Stimulated activated CD8-positive, alpha-beta memory T cell treated with anti-CD3 and anti-CD28 coated beads, Interleukin-12 subunit alpha, Interleukin-12 subunit beta, amount 100 ng/mL, for 4 hours (primary cell): ENCODE data around the gene SPATA17.

ENCODE experiments used
- DNase-seq: peaks from one replicate; pipeline ENCODE4 v3.0.0-alpha.2; 2020; ENCODE audit warnings: low read depth

SPATA17 gene

GRCh38 chr1:217919683-217920388, 288.7 kb downstream of the SPATA17 start:
- no peak for DNase-seq
